MM.1S (cell line): ENCODE measurements around the gene RGS6.

Experiments
- DNase-seq: peaks from one replicate; pipeline ENCODE4 v3.0.0-alpha.2; 2015
- H2AFZ ChIP-seq: fragments of 300-600 bp; sonication (generic); 2 replicates; pipeline ENCODE4 v1.6.0; 2016; ENCODE audit warnings: antibody characterized with exemption, low read length
- H3F3A ChIP-seq: fragments of 300-600 bp; sonication (generic); 2 replicates; pipeline ENCODE4 v1.6.1; 2016; ENCODE audit warnings: mild to moderate bottlenecking, antibody characterized with exemption, low read length, moderate library complexity, mixed read lengths; ENCODE audit not compliant: insufficient read depth
- H3K27ac ChIP-seq: fragments of 300-600 bp; sonication (generic); 2 replicates; pipeline ENCODE4 v1.5.1; 2016; ENCODE audit warnings: mild to moderate bottlenecking, low read length
- H3K27me3 ChIP-seq: fragments of 300-600 bp; sonication (generic); replicated peaks from 2 replicates; pipeline ENCODE4 v1.6.0; 2016; ENCODE audit warnings: low read length; ENCODE audit not compliant: insufficient read depth
- H3K36me3 ChIP-seq: fragments of 300-600 bp; sonication (generic); replicated peaks from 2 replicates; pipeline ENCODE4 v1.6.1; 2016; ENCODE audit warnings: mild to moderate bottlenecking, low read length, mixed read lengths; ENCODE audit not compliant: insufficient read depth
- H3K4me1 ChIP-seq: fragments of 300-600 bp; sonication (generic); 2 replicates; pipeline ENCODE4 v1.6.1; 2016; ENCODE audit warnings: low read length, mixed read lengths
- H3K4me2 ChIP-seq: fragments of 300-600 bp; sonication (generic); 2 replicates; pipeline ENCODE4 v1.6.0; 2016; ENCODE audit warnings: low read depth, low read length
- H3K4me3 ChIP-seq: fragments of 300-600 bp; sonication (generic); 2 replicates; pipeline ENCODE4 v1.5.1; 2016; ENCODE audit warnings: low read length, mixed read lengths
- H3K79me2 ChIP-seq: fragments of 300-600 bp; sonication (generic); 2 replicates; pipeline ENCODE4 v1.6.1; 2016; ENCODE audit warnings: mixed run types, low read length, mixed read lengths
- H3K9ac ChIP-seq: fragments of 300-600 bp; sonication (generic); 2 replicates; pipeline ENCODE4 v1.6.1; 2016; ENCODE audit warnings: low read length, mixed read lengths
- H3K9me2 ChIP-seq: fragments of 300-600 bp; sonication (generic); replicated peaks from 2 replicates; pipeline ENCODE4 v1.6.1; 2016; ENCODE audit warnings: mild to moderate bottlenecking, low read length, mixed read lengths; ENCODE audit not compliant: insufficient read depth
- H3K9me3 ChIP-seq: fragments of 300-600 bp; sonication (generic); replicated peaks from 2 replicates; pipeline ENCODE4 v1.6.1; 2016; ENCODE audit warnings: mild to moderate bottlenecking, low read length, mixed read lengths; ENCODE audit not compliant: insufficient read depth
- H4K20me1 ChIP-seq: fragments of 300-600 bp; sonication (generic); 2 replicates; pipeline ENCODE4 v1.6.1; 2016; ENCODE audit warnings: mild to moderate bottlenecking, low read length, moderate library complexity, mixed read lengths; ENCODE audit not compliant: insufficient read depth
- EZH2 ChIP-seq: fragments of 300-600 bp; sonication (generic); optimal IDR thresholded peaks from 2 replicates; pipeline ENCODE3; 2017; ENCODE audit warnings: low read depth, mild to moderate bottlenecking, antibody characterized with exemption, low read length, mixed read lengths
- EZH2phosphoT487 ChIP-seq: fragments of 300-600 bp; sonication (generic); IDR thresholded peaks from 2 replicates; pipeline ENCODE4 v1.6.1; 2018; ENCODE audit warnings: antibody characterized with exemption, low read length
- TF ChIP-seq, protein P1 (sequence below): fragments of 300-600 bp; sonication (generic); IDR thresholded peaks from 2 replicates; pipeline ENCODE4 v1.5.1; 2016; ENCODE audit warnings: antibody characterized with exemption, low read length, mixed read lengths

The RGS6 gene

DNA sequence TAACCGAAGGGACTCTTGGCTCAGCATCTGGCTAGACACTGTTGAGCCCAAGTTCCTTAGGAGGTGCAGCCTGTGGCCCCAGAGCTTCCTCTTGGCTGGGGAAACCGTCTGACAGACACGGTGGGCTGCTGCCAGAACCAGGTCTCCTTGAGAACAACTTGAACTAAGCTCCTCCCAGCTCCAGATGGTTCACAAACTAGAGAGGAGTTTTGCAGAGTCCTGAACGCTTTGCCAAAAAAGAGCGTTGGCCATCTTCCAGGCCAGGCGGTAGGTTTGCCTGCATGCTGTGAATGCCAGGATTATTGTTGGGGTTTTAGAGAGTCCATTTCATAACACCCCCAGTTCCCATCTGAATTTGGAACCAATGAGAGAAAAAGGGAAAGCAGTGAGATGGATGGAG is 399.8 kb downstream of the RGS6 start:
- Histone ChIP-seq H3F3A (no peaks in the 10 kb centered on the region), H4K20me1 (no peaks in the 10 kb centered on the region), H3K9ac (no peak overlapping the region), H3K9me3 (no peaks in the 10 kb centered on the region), H3K27ac (no peak overlapping the region), H3K79me2 (no peaks in the 10 kb centered on the region), H2AFZ (no peak overlapping the region), H3K27me3 (no peaks in the 10 kb centered on the region), H3K4me2 (no peak overlapping the region), H3K4me1 (no peaks in the 10 kb centered on the region), H3K9me2 (no peaks in the 10 kb centered on the region), H3K4me3 (no peak overlapping the region), H3K36me3 (no peaks in the 10 kb centered on the region)
- TF ChIP-seq EZH2, result no peak
- TF ChIP-seq EZH2phosphoT487, result no peak
- TF ChIP-seq, protein P1, sequence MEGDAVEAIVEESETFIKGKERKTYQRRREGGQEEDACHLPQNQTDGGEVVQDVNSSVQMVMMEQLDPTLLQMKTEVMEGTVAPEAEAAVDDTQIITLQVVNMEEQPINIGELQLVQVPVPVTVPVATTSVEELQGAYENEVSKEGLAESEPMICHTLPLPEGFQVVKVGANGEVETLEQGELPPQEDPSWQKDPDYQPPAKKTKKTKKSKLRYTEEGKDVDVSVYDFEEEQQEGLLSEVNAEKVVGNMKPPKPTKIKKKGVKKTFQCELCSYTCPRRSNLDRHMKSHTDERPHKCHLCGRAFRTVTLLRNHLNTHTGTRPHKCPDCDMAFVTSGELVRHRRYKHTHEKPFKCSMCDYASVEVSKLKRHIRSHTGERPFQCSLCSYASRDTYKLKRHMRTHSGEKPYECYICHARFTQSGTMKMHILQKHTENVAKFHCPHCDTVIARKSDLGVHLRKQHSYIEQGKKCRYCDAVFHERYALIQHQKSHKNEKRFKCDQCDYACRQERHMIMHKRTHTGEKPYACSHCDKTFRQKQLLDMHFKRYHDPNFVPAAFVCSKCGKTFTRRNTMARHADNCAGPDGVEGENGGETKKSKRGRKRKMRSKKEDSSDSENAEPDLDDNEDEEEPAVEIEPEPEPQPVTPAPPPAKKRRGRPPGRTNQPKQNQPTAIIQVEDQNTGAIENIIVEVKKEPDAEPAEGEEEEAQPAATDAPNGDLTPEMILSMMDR, result no peak
- no peak for DNase-seq

DNA sequence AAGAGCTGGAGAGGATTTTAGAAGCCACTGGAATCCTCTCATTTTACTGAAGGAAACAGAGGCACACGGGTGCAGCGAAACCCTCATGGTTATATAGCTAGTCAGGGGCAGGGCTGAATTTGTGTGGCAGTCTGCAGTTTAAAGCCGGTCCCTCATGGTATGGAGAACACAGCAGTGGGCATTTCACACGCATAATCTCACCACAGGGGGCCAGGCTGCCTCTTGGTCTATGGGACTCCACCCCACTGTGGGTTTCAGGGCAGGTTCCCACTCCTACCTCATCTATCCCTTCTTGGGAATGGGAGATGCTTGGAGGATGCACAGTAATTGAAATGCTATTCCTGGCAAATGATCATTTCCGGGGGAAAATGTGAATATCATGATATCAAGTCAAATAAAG is 400.6 kb downstream of the RGS6 start:
- Histone ChIP-seq H2AFZ (no peak overlapping the region), H3K79me2 (no peaks in the 10 kb centered on the region), H3K27ac (no peak overlapping the region), H4K20me1 (no peaks in the 10 kb centered on the region), H3K9me3 (no peaks in the 10 kb centered on the region), H3K36me3 (no peaks in the 10 kb centered on the region), H3K9me2 (no peaks in the 10 kb centered on the region), H3K4me2 (no peak overlapping the region), H3K4me3 (no peak overlapping the region), H3K27me3 (no peaks in the 10 kb centered on the region), H3K9ac (no peak overlapping the region), H3F3A (no peaks in the 10 kb centered on the region), H3K4me1 (no peaks in the 10 kb centered on the region)
- TF ChIP-seq EZH2, result no peak
- TF ChIP-seq EZH2phosphoT487, result no peak
- TF ChIP-seq, protein P1, result no peak
- DNase-seq, result no peak

- Histone ChIP-seq H3K9ac (no peak overlapping the region), H3K27ac (no peak overlapping the region), H3K27me3 (no peaks in the 10 kb centered on the region), H4K20me1 (no peaks in the 10 kb centered on the region), H3K4me2 (no peak overlapping the region), H3K36me3 (no peaks in the 10 kb centered on the region), H3K79me2 (no peaks in the 10 kb centered on the region), H3K4me1 (no peaks in the 10 kb centered on the region), H3F3A (no peaks in the 10 kb centered on the region), H2AFZ (no peak overlapping the region), H3K4me3 (no peak overlapping the region), H3K9me3 (no peaks in the 10 kb centered on the region), H3K9me2 (no peaks in the 10 kb centered on the region)
- TF ChIP-seq EZH2 (no peak), EZH2phosphoT487 (no peak)
- TF ChIP-seq, protein P1, result no peak
- no peak for DNase-seq
These were observed 401.1 kb downstream of the RGS6 start for GRCh38 chr14:72333357-72333756.
